Measurements from ENCODE around the gene BRMS1.

- TF ChIP-seq CTCF (conservative IDR thresholded peaks at IDR 0.05 in 1 of 2, IDR thresholded peaks at IDR 0.05 in 1 of 2; ENCODE audit: low read depth in 1 of 2, low read length in 2 of 2) (no peak), EZH2 (IDR thresholded peaks at IDR 0.05; ENCODE audit: low read length, missing control alignments) (no peak)
These were observed 19.6 kb downstream of the BRMS1 start for GRCh38 chr11:66325263-66325671.
